Hematopoietic multipotent progenitor cell treated with erythropoietin and hydrocortisone succinate and interleukin-3 and kit ligand, for 6 days (in vitro differentiated cells): ENCODE data around the gene NSUN2.

Experiments used
- DNase-seq: peaks from one replicate; pipeline ENCODE4 v3.0.0-alpha.2; 2015

Gene NSUN2

GRCh38 chr5:6602441-6602840, 30.4 kb downstream of the NSUN2 start:
- no peak for DNase-seq

- DNase-seq, result no peak
Observed at GRCh38 chr5:6601816-6602215, 31.0 kb downstream of the NSUN2 start.

GRCh38 chr5:6601271-6601670, 31.6 kb downstream of the NSUN2 start:
- no peak for DNase-seq

GRCh38 chr5:6599739-6600138, 33.1 kb downstream of the NSUN2 start:
- no peak for DNase-seq

- DNase-seq, result no peak
Observed at GRCh38 chr5:6598351-6598900, 34.4 kb downstream of the NSUN2 start.

GRCh38 chr5:6597557-6597956, 35.3 kb downstream of the NSUN2 start:
- DNase-seq, result no peak

- no peak for DNase-seq
Observed at GRCh38 chr5:6596388-6596787, 36.5 kb downstream of the NSUN2 start.

- DNase-seq, result no peak
Observed at GRCh38 chr5:6595405-6595804, 37.4 kb downstream of the NSUN2 start.

GRCh38 chr5:6594066-6594465, 38.8 kb downstream of the NSUN2 start:
- no peak for DNase-seq

GRCh38 chr5:6593148-6594016, 39.5 kb downstream of the NSUN2 start:
- no peak for DNase-seq

GRCh38 chr5:6592601-6593000, 40.2 kb downstream of the NSUN2 start:
- no peak for DNase-seq

- peak; percentile 49 for DNase-seq
Observed at GRCh38 chr5:6591671-6592288, 41.1 kb downstream of the NSUN2 start.

- no peak for DNase-seq
Observed at GRCh38 chr5:6590581-6590980, 42.3 kb downstream of the NSUN2 start.

- DNase-seq, result no peak
Observed at GRCh38 chr5:6587171-6587570, 45.7 kb downstream of the NSUN2 start.

GRCh38 chr5:6586647-6587042, 46.2 kb downstream of the NSUN2 start:
- DNase-seq, result no peak

- DNase-seq, result no peak
Observed at GRCh38 chr5:6585939-6586646, 46.8 kb downstream of the NSUN2 start.

GRCh38 chr5:6585168-6585567, 47.7 kb downstream of the NSUN2 start:
- no peak for DNase-seq

- DNase-seq, result no peak
Observed at GRCh38 chr5:6584727-6585126, 48.1 kb downstream of the NSUN2 start.

- no peak for DNase-seq
Observed at GRCh38 chr5:6584101-6584645, 48.7 kb downstream of the NSUN2 start.

GRCh38 chr5:6583049-6583880, 49.6 kb downstream of the NSUN2 start:
- DNase-seq, result peak; percentile 25

GRCh38 chr5:6582507-6583048, 50.3 kb downstream of the NSUN2 start:
- no peak for DNase-seq
